ENCODE measurements around the gene CLMN.

The CLMN gene

DNA sequence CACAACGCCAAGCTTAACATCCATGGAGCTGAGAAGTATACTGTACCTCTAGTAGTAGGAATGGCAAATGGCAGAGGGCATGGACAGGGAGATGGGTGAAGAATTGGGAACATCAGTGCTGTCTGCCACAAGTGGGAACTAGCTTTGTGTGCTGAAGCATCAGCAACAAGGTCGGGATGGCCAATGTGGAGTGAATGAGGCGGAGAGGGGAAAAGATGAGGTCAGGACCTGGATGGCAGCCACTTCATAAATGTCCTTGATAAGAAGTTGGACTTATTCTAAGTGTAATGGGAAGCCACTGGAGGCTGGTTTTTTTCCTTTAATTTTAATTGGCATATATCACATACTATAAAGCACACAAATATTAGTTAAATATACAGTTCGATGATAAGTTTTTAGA lies 21.9 kb upstream of the CLMN start:
- TF ChIP-seq, protein P1, sequence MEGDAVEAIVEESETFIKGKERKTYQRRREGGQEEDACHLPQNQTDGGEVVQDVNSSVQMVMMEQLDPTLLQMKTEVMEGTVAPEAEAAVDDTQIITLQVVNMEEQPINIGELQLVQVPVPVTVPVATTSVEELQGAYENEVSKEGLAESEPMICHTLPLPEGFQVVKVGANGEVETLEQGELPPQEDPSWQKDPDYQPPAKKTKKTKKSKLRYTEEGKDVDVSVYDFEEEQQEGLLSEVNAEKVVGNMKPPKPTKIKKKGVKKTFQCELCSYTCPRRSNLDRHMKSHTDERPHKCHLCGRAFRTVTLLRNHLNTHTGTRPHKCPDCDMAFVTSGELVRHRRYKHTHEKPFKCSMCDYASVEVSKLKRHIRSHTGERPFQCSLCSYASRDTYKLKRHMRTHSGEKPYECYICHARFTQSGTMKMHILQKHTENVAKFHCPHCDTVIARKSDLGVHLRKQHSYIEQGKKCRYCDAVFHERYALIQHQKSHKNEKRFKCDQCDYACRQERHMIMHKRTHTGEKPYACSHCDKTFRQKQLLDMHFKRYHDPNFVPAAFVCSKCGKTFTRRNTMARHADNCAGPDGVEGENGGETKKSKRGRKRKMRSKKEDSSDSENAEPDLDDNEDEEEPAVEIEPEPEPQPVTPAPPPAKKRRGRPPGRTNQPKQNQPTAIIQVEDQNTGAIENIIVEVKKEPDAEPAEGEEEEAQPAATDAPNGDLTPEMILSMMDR (conservative IDR thresholded peaks at IDR 0.05; ENCODE audit: low read depth, low read length), result no peak
- H3K4me3 ChIP-seq (ENCODE audit: low read length), result no peak overlapping the region
- DNase-seq (ENCODE audit: low read depth), result no peak

DNA sequence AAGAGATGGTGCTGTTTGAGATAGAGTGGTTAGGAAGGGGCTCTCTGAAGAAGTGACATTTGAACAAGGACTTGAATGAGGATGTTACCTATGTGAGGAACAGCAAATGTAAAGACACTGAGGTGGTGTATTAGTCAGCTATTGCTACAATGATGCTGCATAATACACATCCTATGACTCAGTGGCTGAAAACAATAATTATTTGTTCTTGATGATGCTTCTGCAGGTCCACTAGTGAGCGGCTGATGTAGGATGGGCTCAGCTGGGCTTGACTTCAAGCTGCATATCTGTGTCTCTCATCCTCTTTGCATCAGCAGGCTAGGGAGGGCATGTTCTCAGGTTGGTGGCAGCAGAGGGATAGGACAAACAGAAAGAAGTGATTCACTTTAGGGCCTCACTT lies 21.4 kb upstream of the CLMN start:
- H3K4me3 ChIP-seq (ENCODE audit: low read length), result no peak overlapping the region
- DNase-seq (ENCODE audit: low read depth), result no peak
- TF ChIP-seq, protein P1 (conservative IDR thresholded peaks at IDR 0.05; ENCODE audit: low read depth, low read length), result no peak

DNA sequence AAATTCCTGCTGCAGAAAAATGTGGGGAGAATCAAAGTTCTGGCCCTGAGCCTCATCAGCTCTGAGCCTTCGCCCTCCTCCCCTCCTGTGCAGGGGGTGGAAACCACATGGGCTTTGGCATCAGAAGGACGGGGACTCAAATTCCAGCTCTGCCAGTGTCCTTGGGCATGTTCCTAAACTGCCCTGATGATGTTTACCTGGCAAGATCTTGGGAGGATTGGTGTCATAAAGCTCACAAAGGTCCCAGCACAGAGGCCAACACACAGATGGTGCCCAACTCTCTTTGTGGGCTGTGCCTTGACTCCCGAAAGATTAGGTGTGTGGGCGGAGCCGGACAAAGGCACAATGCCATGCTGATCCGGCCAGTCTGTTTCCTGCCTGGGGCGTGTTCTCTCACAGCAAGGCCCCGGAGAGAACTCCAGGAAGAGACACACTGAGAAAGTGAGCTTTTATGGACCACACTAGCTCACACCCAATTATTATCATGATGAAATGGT lies 20.5 kb upstream of the CLMN start:
- no peak for DNase-seq (ENCODE audit: low read depth)
- TF ChIP-seq, protein P1 (conservative IDR thresholded peaks at IDR 0.05; ENCODE audit: low read depth, low read length), result no peak
- no peak overlapping the region for H3K4me3 ChIP-seq (ENCODE audit: low read length)

DNA sequence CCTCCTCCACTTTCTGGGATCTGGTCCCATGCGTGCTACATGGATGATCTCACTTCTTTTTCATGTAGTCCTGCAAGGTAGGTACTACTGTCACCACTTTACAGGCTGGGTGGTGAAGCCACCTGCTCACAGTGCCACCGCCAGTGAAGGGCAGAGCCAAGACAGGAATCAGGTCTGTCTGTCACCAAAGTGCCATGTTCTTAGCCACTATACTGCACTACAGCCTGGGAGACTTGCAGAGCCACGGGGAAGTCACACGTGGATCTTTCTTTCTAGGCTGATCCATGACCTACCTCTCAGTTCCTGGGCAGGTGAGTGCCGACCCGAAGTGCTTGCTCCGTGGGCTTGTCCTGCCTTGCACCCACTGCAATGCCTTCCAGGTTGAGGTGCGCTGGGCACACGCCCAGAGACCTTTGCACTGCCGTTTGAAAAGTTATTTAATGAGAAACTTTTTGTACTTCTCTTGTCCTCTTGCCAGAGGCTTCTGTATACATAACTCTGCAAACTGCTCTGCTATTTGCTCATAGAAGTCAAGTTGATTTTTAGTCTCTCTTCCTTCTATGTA lies 19.7 kb upstream of the CLMN start:
- TF ChIP-seq, protein P1 (conservative IDR thresholded peaks at IDR 0.05; ENCODE audit: low read depth, low read length), result no peak
- no peak for DNase-seq (ENCODE audit: low read depth)
- H3K4me3 ChIP-seq (ENCODE audit: low read length), result no peak overlapping the region

DNA sequence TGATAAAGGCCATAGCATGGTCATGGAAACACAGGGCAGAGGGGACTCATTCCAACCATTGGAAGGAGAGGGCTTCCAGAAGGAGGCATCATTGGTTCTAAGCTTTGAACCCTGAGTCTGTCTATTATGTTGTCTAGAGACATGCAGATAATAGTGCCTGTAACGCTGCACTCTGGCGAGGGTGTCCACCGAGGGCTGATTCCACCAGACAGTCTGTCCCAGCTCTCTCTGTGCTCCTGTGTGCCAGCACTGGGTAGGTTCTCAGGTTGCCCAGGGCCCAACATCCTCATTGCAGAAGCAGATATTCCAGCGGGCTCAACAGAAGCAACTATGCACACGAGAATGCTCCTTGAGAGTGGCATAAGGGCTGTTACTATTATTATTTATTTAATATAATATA lies 18.7 kb upstream of the CLMN start:
- no peak overlapping the region for H3K4me3 ChIP-seq (ENCODE audit: low read length)
- TF ChIP-seq, protein P1 (conservative IDR thresholded peaks at IDR 0.05; ENCODE audit: low read depth, low read length), result no peak
- DNase-seq (ENCODE audit: low read depth), result no peak

DNA sequence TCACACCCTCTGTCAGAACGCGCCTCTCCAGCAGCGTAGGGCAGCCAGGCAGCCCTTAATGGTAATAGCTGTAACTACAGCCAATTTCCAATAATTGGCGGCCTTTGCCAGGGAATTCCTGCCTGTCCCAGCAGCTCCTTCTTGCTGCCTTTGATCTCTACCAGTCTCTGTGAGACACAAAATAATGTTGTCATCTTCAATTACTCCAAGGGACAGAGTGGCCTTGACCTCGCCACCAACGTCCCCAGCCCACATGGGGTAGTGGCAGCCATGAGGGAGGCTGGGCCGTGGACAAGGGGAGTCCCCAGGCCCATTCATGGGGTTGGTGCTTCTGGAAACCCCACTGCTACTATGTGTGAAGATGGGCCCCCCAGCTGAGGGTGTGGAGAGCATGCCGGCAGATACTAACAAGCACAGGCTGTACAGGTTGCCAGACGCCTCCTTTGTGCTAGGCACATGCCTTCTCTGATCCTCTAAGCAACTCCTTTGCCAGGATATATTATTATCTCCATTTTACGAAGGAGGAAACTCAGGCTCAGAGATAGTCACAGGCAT lies 17.4 kb upstream of the CLMN start:
- TF ChIP-seq, protein P1 (conservative IDR thresholded peaks at IDR 0.05; ENCODE audit: low read depth, low read length), result no peak
- DNase-seq (ENCODE audit: low read depth), result no peak
- no peak overlapping the region for H3K4me3 ChIP-seq (ENCODE audit: low read length)

DNA sequence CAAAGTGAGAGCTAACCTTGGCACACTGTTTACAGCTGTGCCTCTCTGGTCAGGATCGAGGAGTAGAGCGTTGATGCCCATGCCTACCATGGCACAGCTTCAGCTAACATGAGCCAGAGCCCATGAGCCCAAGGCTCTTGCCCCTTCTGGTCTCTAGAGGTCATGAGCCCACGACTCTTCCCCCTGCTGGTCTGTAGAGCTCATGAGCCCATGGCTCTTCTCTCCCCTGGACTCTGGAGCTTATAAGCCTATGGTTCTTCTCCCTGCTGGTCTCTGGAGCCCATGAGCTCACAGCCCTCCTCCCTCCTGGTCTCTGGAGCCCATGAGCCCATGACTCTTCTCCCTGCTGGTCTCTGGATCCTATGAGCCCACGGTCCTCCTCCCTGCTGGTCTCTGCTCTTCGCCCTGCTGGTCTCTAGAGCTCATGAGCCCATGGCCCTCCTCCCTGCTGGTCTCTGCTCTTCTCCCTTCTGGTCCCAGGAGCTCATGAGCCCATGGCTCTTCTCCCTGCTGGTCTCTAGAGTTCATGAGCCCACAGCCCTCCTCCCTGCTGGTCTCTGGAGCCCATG lies 16.6 kb upstream of the CLMN start:
- DNase-seq (ENCODE audit: low read depth), result no peak
- H3K4me3 ChIP-seq (ENCODE audit: low read length), result no peak overlapping the region
- TF ChIP-seq, protein P1 (conservative IDR thresholded peaks at IDR 0.05; ENCODE audit: low read depth, low read length), result no peak
